ENCODE data around the gene ERG.

Gene ERG

DNA sequence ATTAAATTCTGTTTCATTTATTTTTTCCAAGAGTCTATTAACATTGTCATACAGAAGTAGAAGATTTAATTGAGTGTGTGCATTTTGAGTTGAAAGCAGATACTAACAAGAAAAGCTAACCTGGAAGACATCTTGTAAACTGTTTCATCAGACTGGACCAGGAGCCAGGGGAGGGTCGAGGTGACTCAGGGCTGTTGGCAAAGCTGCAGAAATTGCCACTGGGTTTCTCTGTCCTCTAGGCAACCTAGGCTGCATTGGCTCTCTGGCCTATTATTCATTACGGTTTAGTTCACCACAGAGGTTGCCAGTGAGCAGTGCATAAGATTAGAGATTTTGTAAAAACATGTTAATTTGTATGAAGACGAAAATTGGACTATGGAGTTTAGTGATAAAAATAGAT lies 27.5 kb downstream of the ERG start:
- no peak overlapping the region for H3K4me3 ChIP-seq (ENCODE audit: low read length)
- TF ChIP-seq CTCF (conservative IDR thresholded peaks at IDR 0.05; ENCODE audit: low read depth, low read length), result no peak
- DNase-seq (ENCODE audit: low read depth), result no peak

GRCh38 chr21:38469642-38470041 lies 28.6 kb downstream of the ERG start:
- no peak for TF ChIP-seq CTCF (conservative IDR thresholded peaks at IDR 0.05; ENCODE audit: low read depth, low read length)
- no peak overlapping the region for H3K4me3 ChIP-seq (ENCODE audit: low read length)
- DNase-seq (ENCODE audit: low read depth), result no peak

DNA sequence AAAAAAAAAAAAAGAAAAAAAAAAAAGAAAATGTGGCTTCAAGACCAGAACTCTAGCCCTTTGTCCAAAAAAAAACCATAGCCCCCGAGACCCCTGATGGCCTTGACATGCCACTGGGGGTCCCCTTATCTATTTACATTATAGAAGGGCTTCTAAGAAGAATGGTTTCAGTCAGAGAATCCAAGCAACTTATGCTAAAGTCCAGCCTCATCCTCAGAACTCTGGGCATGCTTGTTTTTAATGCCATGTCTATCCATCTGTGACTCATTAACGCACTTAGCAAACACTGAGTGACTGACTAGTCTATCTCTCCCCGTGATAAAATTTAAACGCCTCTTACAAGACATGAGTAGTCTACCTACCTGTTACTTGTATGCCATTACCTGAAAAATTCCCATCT lies 29.3 kb downstream of the ERG start:
- no peak for DNase-seq (ENCODE audit: low read depth)
- no peak overlapping the region for H3K4me3 ChIP-seq (ENCODE audit: low read length)
- TF ChIP-seq CTCF (conservative IDR thresholded peaks at IDR 0.05; ENCODE audit: low read depth, low read length), result no peak

- H3K4me3 ChIP-seq (ENCODE audit: low read length), result no peak overlapping the region
- TF ChIP-seq CTCF (conservative IDR thresholded peaks at IDR 0.05; ENCODE audit: low read depth, low read length), result no peak
- no peak for DNase-seq (ENCODE audit: low read depth)
Measured at GRCh38 chr21:38467911-38468310, 30.4 kb downstream of the ERG start.

DNA sequence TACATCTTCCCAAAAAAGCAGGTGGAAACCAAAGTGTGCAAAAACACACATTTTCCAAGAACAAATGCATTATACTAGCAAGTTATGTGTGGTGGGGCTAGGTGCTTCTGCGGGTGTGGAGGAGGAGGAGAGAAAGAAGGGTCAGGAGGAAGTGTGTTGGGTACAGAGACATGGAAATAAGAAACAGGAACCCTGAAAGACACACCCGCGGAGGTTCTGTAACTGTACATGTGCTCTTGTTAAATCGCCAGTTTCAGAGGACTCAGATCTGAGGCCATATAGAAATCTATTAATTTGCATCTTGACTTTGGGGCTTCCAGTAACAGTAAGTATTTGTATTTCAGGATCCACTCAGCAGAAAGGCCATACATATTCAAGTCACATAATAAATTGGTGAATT lies 30.9 kb downstream of the ERG start:
- no peak for TF ChIP-seq CTCF (conservative IDR thresholded peaks at IDR 0.05; ENCODE audit: low read depth, low read length)
- H3K4me3 ChIP-seq (ENCODE audit: low read length), result no peak overlapping the region
- DNase-seq (ENCODE audit: low read depth), result no peak

DNA sequence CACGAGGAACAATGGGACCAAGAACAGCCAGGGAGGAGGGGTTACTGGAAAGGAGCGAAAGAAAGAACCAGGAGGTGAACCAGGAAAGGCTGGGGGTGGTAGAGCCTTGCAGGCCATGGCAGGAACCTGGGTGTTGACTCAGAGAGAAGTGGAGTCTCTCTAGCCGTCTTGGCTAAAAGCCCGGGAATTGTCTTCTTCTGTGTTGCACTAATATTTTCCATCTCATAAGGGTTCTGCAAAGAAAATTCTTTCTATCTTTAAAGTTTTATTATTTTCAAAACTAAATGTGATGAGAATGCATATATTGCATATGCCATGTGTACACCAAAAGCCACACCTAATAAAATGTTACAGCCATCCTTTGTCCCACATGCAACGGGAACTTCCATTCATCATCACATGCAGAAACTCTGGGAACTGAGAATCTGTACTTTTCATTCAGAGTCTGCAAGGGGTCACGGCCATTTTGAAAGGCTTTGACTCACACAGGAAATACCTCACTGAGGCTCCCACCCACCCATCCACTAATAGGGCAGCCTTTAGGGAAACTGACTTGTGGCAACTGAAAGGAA lies 38.0 kb downstream of the ERG start:
- no peak for DNase-seq (ENCODE audit: low read depth)
- no peak for TF ChIP-seq CTCF (conservative IDR thresholded peaks at IDR 0.05; ENCODE audit: low read depth, low read length)
- no peak overlapping the region for H3K4me3 ChIP-seq (ENCODE audit: low read length)

GRCh38 chr21:38459490-38459889 lies 38.8 kb downstream of the ERG start:
- no peak for DNase-seq (ENCODE audit: low read depth)
- H3K4me3 ChIP-seq (ENCODE audit: low read length), result no peak overlapping the region
- no peak for TF ChIP-seq CTCF (conservative IDR thresholded peaks at IDR 0.05; ENCODE audit: low read depth, low read length)

Measured in retinal pigment epithelial cell (primary cell).